HG03442 (cell line): ENCODE data around the gene STEAP3.
A peak's percentile ranks its signal among the peaks of the same experiment; 100 is the strongest.

Experiments used
- ATAC-seq: cut with Tn5 transposase; IDR thresholded peaks from one replicate; pipeline ENCODE4 v1.9.1; 2021; ENCODE audit warnings: mild to moderate bottlenecking, moderate library complexity; ENCODE audit not compliant: unreplicated experiment

Gene STEAP3, protein sequence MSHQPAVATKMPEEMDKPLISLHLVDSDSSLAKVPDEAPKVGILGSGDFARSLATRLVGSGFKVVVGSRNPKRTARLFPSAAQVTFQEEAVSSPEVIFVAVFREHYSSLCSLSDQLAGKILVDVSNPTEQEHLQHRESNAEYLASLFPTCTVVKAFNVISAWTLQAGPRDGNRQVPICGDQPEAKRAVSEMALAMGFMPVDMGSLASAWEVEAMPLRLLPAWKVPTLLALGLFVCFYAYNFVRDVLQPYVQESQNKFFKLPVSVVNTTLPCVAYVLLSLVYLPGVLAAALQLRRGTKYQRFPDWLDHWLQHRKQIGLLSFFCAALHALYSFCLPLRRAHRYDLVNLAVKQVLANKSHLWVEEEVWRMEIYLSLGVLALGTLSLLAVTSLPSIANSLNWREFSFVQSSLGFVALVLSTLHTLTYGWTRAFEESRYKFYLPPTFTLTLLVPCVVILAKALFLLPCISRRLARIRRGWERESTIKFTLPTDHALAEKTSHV

DNA sequence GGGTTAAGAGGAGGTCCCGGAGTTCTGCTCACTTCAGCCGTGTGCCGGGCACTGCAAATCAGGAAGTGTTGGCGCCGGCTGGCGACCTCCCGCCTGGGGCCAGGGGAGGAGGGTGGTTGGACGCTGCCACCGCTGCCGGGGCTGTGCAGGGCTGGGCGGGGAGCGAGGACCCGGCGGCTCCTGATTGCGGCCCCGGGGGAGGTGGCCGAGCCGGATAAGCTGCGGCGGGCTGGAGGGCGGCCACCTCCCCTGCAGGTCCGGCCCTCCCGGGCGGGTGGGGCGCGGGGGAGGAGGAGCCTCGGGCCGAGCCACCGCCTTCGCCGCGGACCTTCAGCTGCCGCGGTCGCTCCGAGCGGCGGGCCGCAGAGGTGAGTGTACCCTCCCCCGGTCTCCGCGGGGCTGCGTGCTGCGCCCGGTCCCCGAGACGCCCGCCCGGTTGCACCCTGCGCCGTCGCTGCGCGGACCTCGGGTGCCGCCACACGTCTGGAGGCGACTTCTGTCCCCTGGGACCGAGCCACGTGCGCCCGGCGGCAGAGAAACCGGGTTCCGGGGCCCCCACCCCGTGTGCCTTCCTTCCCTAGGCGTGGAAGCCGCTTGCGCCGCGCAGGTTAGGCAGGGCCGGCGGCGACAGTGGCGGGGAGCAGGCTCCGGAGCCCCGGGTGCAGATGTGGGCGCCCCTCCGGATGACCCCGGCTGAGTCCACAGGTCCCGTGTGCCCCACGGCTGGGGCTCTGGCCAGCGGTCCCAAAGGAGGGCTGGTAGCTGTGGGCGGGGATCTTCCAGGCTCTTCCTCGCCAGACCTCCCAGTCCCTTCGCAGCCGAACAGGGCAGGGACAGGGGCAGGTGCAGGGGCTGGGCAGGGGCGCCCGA, at the start of gene STEAP3:
TSS of gene STEAP3 (plus strand) at position 314 of the 870 bp plus-strand sequence. CDS start 7,179 bp downstream, outside the sequence.
- peak; percentile 78 for ATAC-seq

DNA sequence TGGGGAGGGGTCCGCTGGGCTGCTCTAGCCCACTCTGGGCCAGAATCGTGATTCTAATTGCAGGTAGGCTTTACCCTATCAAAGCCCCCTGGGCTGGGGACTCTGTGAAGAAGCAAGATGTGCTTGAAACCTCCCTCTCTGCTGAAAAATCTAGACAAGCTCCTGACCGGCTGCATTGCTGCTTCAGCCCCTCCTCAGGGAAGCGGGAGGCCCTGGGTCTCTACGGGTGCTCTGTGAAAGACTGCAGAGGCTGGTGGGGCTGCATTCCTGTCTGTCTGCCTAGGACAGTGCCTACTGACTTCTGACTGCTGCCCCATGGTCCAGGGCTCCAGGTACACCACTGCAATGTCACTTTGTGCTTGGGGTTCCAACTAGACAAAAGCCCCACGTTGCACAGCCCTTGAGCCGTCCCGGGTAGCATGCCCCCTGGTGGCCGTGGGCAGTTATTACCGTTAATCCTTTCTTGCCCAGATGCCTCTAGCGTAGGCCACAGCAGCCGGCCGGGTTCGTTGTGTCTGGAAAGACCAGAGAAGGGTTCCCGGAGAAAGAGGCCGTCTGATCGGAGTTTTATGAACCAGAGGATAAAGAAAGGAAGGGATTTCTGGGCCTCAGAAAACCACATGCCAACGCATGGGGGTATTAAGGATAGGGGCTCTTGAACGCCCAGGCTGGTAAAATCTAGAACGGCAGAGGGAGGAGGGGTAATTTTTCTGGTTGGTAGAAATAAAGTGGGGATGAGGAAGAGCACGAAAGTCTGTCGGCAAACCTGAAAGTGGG, 49.2 kb upstream of the STEAP3 start:
- ATAC-seq, result peak; percentile 76

DNA sequence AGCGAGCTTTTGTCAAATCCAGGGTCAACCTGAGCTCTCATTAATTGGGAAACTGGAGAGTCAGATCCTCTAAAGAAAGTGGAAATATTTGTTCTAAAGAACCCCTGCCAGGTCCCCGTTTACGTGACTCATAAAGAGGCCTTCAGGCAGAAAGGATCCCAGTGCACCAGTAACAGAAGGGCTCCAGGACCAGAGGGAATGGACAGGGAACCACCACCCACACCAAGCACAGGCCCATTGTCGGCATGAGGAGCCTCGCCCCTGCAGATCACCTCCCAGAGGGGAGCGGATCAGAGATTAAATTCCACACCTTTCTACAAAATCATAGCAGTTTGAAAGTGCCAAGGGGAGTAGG, 48.7 kb upstream of the STEAP3 start:
- ATAC-seq, result no peak

DNA sequence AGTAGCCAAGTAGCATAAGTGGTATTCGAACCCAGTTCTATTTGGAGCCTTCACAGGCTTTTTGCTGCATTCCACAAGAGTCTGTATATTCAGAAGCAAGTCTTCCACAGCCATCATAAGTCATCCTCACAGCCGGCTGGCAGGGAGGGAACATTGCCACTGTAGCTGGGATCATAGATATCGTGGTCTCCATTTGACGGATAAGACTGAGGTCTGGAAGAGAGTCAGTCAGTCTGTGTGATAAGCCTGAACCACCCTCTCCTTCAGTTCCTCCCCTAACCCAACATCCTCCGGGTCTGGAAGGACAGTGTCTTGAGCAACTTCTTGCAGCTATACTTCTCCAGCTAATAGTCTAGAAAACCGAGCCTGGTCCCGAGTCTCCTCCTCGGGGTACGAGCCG, 48.1 kb upstream of the STEAP3 start:
- ATAC-seq, result no peak

DNA sequence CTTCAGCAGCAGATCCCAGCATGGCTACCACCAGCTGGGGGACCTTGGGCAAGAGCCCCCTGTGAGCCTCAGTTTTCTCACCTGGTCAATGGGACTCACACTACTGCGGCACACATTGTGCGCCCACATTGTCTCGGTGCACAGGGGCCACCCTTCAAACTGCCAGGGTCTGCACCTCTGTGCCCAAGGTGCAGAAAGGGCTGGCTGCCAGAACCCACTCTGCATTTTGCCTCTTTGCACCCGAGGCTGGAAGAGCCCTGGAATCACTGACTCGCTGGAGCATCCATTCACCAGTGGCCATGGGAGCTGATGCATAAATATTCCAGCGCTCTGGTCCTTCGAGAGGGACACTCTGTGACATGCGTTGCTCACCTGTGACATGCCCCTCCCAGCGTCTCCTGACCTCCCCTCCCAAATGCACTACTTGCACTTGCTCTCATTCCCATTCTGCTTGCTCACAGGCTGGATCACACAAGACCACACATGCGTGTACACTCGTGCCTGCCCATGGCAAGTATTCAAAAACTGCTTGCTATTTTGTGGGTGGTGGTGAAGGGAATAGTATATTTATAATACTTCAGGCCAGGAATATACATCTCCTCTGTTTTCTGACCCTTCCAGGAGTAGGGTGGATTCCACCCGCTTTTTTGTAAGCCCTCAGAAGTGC, 46.3 kb upstream of the STEAP3 start:
- no peak for ATAC-seq

DNA sequence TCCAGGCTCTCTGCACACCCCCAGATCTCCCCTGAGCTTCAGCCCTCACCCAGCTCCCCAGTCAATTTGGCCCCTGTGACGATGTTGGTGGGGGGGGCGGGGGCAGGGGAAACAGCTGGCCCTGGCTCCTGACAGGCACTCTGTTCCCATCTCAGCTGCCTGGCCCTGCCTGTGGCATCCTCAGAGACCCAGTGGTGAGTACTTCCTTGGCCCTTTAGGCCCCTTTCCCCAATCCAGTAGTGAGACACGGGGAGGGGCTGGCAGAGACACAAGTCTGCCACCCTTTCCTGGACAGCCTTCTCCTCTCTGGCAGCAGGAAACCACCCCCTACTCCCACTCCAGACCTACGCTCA, 45.8 kb upstream of the STEAP3 start:
- no peak for ATAC-seq

DNA sequence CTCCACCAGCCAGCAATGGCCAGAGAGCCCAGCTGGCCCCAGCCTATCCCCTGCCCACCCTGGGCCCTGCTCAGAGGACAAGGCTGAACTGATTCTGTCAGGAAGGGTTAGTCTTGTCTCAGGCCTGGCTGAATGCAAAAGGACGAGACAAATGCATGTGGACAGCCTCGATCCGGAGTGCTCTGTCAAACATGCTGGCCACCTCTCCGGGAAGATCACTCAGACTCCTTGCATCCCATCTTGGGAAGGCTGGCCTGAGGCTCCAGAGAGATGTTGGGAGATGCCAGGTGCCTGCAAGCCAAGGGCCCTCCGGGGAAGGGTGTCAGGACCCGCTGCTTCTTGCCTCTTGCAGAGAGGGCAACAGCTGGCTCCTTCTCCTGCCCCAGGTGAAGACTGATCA, 44.9 kb upstream of the STEAP3 start:
- no peak for ATAC-seq

DNA sequence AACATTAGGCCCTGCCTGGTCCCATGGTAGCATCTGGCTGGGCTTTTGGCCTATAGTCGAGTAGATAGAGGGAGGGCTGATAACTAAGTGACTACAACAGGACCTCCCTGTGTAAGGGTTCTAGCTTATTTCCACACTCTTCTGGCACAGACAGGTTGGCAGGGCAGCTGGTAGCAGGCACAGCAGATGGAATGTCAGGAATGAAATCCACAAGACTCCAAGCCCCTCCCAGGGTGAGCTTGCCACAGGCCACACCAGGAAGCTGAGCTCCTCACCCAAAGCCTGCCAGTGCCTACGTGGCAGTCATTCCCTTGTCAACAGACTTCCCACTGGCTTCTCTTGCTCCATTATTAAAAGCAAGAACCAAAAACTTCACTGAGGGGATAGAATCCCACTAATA, 44.4 kb upstream of the STEAP3 start:
- no peak for ATAC-seq

DNA sequence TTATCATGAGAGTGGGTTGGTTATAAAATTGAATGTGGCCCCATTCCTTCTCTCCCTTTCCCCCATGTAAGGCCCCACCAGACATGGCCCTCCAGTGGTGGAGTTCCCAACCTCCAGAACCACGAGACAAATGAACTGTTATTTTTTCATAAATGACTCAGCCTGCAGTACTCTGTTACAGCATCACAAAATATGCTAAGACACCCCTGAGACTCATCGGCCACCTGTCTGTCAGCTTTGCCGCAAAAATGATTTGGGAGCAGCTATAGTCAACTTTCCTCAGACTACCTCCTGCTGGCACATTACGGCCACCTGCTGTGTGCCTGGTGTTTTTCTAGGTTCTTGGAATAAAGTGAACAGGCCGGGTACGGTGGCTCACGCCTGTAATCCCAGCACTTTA, 43.6 kb upstream of the STEAP3 start:
- ATAC-seq, result no peak

DNA sequence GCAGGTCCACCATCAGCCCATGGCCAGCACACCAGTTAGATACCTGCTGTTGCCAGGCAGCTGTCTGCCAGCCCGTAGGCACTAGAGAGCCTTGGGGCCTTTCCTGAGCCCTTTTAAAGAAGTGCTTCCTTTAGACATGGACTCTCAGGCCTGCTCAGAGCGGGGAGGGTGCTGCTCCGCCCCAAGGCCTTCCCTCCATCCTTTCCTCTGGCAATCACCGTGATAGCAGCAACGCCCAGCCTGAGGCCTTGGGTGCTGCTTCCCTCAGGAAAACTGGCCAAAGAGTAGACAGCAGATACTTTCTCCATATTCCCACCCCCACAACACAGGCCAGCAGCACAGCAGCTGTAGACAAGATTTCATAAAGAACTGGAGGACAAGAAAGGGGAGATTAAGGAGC, 42.7 kb upstream of the STEAP3 start:
- ATAC-seq, result no peak

DNA sequence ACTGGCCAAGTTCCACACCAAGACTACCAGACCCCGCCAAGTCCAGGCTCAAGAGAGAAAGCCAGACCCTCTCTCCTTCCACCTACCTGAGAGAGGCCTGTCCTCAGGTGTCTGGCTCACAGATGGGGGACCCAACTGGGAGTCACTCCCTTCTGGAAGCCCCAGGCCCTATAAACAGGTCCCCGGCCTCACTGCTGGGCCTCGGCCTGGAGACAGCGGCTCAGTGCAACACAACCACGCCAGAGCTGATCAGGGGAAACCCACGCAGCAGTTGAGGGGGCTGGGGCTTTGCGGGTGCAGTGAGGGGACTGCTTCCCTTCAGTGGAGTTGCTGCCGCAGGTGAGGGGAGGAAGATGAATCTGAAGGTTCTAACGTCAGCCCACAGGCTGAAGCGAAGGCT, 42.2 kb upstream of the STEAP3 start:
- no peak for ATAC-seq

DNA sequence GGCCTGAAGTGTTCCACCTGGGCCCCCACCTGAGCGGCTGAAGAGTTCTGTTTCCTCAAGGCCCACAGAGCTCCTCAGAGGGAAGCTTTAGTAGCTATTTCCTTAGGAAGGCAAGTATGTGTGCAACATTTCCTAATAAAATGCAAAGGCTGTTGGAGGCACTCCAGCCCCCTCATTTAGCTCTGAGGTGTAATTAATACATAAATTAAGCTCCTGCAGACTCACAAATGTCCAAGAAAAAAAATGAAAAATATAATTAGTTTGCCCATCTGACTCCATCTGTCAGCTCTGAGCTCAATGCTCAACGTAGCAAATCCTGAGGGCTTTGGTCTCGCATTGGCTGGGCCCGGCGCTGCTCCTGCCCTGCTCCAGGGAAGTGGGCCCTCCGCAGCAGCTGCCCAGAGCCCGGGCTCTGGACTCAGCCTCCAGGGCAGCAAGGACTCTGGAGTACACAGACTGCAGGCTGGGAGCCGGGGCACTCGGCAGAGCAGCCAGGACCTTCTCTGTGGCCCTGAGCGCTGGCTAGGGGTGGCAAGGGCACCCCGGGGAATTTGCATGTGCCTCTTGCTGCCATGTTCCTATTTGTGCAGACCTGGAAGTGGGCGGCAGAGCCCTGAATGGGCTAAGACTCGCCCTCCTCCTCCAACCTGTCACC, 41.7 kb upstream of the STEAP3 start:
- no peak for ATAC-seq

DNA sequence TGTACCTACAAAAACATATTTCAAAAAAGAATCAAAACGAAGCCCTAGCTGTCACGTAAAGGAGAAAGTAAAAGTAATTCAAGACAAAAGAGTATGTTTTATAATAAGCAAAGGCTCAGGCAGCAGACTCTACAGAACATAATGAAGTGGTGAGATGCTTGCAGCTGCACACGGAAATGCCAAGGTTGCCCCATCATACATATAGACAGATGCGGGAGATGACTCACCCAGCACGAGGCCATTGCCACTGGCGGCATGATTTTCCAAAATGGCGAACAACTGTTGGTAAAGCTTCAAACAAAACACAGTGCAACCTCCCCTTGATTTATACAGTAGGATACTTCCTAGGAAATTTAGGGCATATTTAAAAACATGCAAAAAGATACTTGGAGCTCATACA, 39.1 kb upstream of the STEAP3 start:
- ATAC-seq, result no peak

DNA sequence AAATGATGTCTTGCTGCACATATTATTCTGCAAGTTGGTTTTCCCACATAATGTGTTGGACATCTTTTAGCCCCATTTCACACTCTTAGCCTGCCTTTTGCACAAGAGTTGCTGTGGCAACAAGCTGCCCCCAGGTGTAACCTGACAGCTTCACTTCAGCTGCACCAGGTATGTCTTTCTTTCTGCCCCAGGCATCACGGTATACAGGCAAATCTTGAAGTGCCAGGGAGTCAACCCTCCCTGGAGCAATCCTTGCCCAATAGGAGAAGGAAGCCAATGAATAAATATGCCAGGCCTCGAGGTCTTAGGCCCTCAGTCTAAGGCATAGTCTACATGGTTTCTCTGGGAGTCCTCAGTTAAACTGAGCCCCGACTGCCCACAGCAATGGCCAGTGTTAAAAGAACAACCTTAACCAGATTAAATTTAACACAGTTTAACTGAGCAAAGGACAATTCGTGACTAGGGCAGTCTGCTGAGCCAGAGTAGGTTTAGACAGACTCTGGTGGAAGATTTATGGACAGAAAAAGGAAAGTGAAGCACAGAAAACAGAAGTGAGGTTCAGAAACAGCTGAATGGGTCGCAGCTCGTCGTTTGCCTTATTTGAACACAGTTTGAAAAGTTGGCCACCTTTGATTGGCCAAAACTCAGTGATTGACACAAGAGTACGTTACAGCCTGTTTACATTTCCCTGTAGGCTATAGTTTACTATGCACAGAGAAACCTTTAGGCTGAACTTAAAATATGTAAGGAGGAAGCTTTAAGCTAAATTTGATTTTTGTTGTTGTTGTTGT, 33.1 kb upstream of the STEAP3 start:
- ATAC-seq, result no peak

DNA sequence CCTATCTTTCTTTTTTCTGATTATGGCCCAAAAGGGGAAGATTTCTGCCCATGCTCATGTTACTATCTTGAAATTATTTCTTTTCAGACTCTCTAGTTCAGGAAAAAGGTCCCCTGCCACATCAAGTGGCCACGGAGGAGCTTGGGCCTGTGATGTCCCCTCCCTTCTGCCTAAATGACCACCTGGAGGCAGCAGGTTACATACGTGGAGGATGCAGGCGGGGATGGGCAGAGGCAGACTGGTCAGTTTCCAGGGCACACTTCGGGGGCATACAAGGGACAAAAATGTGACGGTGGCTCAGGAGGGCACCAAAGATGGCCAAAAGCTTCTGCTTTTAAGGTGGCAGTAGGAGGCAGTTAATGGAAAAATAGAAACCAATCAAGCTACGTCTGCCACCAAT, 30.7 kb upstream of the STEAP3 start:
- ATAC-seq, result no peak

DNA sequence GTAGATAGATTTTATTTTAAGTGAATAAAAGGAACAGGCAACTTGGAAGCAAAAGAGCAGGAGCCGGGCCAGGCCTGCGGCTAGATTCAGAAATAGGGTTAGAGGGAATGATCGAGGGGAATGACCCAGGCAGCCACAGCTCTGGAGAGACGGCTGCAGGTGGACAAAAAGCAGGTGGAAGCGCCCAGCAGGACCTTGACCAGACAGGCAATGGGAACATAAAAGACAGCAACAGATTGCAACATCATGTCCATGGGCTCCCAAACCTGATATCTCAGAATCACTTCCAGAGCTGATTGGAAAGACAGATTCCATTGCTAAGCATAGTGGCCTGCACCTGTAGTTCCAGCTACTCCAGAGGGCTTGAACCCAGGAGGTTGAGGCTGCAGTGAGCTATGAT, 28.6 kb upstream of the STEAP3 start:
- ATAC-seq, result no peak

DNA sequence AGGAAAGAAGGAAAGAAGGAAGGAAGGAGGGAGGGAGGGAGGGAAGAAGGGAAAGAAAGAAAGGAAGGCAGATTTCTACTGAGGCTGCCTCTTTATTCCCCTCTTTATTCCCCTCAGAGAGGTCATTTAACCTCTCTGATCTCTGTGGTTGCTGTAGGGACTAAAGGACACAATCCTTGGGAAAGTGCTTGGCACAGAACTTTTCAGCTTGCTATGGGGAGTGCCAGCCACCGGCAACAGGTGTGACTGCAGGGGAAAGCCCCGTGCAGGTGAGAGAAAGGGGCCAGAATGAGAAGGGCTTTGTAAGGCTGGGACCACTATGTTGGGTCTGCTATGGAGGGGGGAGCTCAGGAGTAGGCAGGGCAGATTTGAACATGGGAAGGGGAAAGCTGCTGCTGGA, 27.7 kb upstream of the STEAP3 start:
- no peak for ATAC-seq

DNA sequence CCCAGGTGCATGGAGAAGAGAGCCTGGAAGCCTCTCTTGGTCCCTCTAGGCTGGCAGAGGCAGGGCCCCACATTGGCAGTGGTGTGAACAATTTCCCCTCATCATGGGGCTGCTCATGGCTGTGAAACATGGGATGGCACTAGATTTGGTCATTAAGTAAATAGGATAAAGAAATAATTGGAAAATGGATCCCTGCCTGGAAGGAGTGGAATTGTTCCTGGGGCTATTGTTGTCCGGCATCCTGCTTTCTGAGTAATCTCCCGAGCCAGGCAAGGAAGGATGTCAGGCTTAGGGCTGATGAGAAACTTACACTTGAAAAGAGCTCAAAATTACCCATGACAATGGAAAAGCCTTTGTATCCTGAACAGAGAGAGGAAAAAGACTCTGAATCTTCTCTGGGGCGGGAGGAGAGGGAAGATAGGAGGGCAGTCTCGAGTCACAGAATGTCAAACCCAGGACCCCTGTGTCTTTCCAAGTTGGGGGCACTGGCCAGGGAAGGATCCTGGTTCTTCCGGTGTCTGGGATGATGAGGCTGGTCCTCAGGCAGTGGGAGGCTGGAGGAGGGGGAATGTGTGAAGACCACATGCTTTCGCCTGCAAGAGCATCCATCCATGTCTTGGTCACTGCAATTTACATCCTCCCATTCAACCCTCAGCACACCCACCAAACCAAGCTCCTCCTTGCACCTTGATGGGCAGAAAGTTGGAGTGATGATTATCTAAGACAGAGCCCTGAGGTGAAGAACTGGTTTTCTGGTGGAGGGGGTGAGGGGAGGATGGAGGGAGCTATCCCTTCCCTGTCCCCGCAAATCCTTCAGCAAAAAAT, 27.1 kb upstream of the STEAP3 start:
- ATAC-seq, result no peak

DNA sequence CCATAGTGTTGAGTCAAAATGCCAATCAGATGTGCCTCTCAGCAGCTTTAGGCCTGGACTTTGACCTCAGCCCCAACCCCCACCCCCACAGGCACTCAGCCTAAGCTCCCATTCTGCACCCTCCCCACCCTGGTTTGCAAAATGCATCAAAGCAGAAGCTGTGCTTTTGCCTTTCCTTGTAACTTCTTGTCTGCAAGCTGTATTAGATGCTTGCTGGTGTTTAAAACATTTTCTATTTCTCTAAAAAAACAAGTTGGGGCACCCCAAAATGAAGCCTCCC, 26.6 kb upstream of the STEAP3 start:
- ATAC-seq, result no peak
